Measurements from ENCODE around the gene SLC13A3. TPM values are rescaled to one million over a fixed set of nuclear protein-coding genes. Genes with fewer than 3 reads are reported as not detected.

SLC13A3 gene
- total RNA-seq, 4 donors from 2014 or later = 1.1 to 8.9 (median 4.2) TPM

DNA sequence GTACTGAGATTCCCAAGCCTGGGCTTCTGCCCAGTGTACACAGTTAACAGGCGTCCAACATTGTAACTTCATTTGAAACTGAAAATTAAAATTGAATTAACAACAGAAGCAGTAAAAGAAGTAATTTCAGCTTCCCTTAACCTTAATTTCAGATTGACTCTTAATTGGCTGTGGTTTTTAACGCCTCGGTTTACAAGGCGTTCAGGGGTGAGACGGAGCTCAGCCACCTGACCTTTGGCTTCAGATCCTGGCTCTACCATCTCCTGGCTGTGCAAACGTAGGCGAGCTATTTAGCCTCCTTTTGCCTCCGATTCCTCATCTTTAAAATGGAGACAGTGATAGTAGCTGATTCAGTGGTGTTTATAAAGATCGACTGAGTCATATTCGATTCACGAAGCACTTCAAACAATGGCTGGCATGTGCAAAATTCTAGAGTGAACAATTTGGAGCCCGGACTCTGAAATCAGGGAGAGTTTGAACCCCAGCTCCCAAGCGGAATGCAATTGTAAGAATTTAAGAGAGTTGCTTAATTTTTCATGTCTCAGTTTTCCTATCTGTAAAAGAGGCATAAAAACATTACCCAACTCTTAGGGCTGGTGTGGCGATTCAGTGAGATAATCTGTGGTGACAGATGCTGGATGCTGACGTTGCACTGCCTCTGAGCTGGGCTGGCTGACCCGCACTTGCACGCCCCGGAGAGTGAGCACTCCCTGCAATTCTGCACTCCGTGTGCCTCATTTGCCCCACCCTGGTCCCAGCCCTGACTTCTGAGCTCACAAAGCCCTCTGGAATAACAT is 77.3 kb downstream of the SLC13A3 start:
- H3K9me3 ChIP-seq = no peaks in the 10 kb centered on the region
- no peak overlapping the region for H3K4me3 ChIP-seq
- H3K36me3 ChIP-seq = no peaks in the 10 kb centered on the region
- WGBS = 83% methylated on average over 19 of the region's 19 CpGs
- TF ChIP-seq POLR2AphosphoS5 (IDR thresholded peaks at IDR 0.05) (no peak), EP300 (IDR thresholded peaks at IDR 0.05) (no peak), POLR2A (IDR thresholded peaks at IDR 0.05) (no peak)
- TF ChIP-seq, protein P1, sequence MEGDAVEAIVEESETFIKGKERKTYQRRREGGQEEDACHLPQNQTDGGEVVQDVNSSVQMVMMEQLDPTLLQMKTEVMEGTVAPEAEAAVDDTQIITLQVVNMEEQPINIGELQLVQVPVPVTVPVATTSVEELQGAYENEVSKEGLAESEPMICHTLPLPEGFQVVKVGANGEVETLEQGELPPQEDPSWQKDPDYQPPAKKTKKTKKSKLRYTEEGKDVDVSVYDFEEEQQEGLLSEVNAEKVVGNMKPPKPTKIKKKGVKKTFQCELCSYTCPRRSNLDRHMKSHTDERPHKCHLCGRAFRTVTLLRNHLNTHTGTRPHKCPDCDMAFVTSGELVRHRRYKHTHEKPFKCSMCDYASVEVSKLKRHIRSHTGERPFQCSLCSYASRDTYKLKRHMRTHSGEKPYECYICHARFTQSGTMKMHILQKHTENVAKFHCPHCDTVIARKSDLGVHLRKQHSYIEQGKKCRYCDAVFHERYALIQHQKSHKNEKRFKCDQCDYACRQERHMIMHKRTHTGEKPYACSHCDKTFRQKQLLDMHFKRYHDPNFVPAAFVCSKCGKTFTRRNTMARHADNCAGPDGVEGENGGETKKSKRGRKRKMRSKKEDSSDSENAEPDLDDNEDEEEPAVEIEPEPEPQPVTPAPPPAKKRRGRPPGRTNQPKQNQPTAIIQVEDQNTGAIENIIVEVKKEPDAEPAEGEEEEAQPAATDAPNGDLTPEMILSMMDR (IDR thresholded peaks at IDR 0.05) = no peak
- DNase-seq (ENCODE audit: low spot score in 2 of 2) = peak in 1 of 2 donors; percentile 38
- no peaks in the 10 kb centered on the region for H3K27me3 ChIP-seq
- peaks cover 3% of the 10 kb centered on the region for H3K4me1 ChIP-seq
- no peak overlapping the region for H3K27ac ChIP-seq

DNA sequence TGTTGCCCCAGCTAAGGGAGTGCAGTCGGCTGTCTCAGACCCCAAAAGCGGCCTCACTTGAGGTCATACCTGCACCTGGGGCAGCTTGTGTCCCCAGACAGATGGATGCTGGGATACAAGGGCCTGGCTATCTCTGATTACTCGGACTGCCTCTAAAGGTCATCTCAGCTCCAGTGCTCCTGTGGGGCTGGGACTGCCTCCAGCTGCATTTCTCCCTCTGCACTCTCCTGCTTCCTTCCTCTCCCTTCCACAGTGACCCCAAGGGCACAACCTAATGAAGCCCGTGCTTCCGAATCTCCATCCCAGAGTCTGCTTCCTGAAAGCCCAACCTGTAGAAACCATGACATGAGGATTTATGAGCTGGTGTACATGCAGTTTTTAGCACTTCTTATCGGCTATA is 78.0 kb downstream of the SLC13A3 start:
- 65% methylated on average over 6 of the region's 6 CpGs for WGBS

GRCh38 chr20:46572790-46573189 is 78.5 kb downstream of the SLC13A3 start:
- no peak overlapping the region for H3K4me3 ChIP-seq
- peaks cover 10% of the 10 kb centered on the region for H3K4me1 ChIP-seq
- H3K27ac ChIP-seq = no peak overlapping the region
- TF ChIP-seq POLR2A (IDR thresholded peaks at IDR 0.05) (no peak), POLR2AphosphoS5 (IDR thresholded peaks at IDR 0.05) (no peak), EP300 (IDR thresholded peaks at IDR 0.05) (no peak)
- TF ChIP-seq, protein P1 (IDR thresholded peaks at IDR 0.05) = no peak
- WGBS = 84% methylated on average over 3 of the region's 3 CpGs
- no peak for DNase-seq (ENCODE audit: low spot score in 2 of 2)
- no peaks in the 10 kb centered on the region for H3K36me3 ChIP-seq
- H3K27me3 ChIP-seq = no peaks in the 10 kb centered on the region
- H3K9me3 ChIP-seq = no peaks in the 10 kb centered on the region

More for the DNA sequence above, 78.0 kb downstream of the SLC13A3 start:
- TF ChIP-seq POLR2A (IDR thresholded peaks at IDR 0.05) (no peak), EP300 (IDR thresholded peaks at IDR 0.05) (no peak), POLR2AphosphoS5 (IDR thresholded peaks at IDR 0.05) (no peak)
- TF ChIP-seq, protein P1 (IDR thresholded peaks at IDR 0.05) = no peak
- Histone ChIP-seq H3K4me3 (no peak overlapping the region), H3K36me3 (no peaks in the 10 kb centered on the region), H3K27me3 (no peaks in the 10 kb centered on the region), H3K27ac (no peak overlapping the region), H3K4me1 (peaks cover 10% of the 10 kb centered on the region), H3K9me3 (no peaks in the 10 kb centered on the region)
- peak in 1 of 2 donors; percentile 50 for DNase-seq (ENCODE audit: low spot score in 2 of 2)

DNA sequence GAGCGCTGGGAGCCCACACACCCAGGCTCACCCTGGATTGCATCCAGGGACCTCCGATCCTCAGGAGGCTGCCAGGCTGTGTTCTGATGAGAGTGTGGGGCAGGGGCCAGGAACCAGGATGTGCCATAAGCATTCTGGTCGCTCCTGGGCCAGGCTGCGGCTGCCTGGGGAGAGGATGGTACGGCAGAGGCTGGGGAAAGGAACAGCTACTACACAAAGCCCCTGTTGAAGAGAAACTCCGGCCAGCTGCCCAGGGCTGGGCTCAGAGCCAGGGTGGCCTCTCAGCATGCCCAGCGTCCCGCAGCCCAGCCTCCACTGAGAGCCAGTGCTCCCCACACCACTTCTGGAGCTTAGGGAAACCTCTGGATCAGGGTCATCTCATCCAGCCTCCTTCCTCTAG is 79.1 kb downstream of the SLC13A3 start:
- no peaks in the 10 kb centered on the region for H3K9me3 ChIP-seq
- no peak overlapping the region for H3K27ac ChIP-seq
- 57% methylated on average over 4 of the region's 8 CpGs for WGBS
- no peak overlapping the region for H3K4me3 ChIP-seq
- H3K36me3 ChIP-seq = no peaks in the 10 kb centered on the region
- no peak for DNase-seq (ENCODE audit: low spot score in 2 of 2)
- no peaks in the 10 kb centered on the region for H3K27me3 ChIP-seq
- TF ChIP-seq EP300 (IDR thresholded peaks at IDR 0.05) (no peak), POLR2A (IDR thresholded peaks at IDR 0.05) (no peak), POLR2AphosphoS5 (IDR thresholded peaks at IDR 0.05) (no peak)
- TF ChIP-seq, protein P1 (IDR thresholded peaks at IDR 0.05) = no peak
- peaks cover 10% of the 10 kb centered on the region for H3K4me1 ChIP-seq

DNA sequence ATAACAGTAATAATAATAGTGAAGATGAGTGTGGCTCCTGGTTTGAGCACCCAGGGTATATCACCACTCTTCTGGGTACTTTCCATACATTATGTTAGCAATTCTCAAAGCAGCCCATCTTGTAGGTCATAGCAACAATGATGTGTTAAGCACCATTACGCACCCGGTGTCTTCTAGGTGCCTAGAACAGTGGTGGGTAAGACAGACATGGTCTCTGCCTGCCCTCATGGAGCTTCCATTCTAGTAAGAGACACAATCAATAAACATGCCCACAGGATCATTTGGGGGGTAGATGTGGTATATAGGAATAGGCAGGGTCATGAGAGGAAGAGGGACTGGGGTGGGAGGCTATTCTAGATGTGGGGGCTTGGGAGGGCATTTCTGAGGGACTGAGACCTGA is 79.8 kb downstream of the SLC13A3 start:
- no peak overlapping the region for H3K27ac ChIP-seq
- DNase-seq (ENCODE audit: low spot score in 2 of 2) = no peak
- H3K4me3 ChIP-seq = no peak overlapping the region
- 93% methylated on average over 2 of the region's 2 CpGs for WGBS
- H3K36me3 ChIP-seq = no peaks in the 10 kb centered on the region
- TF ChIP-seq, protein P1 (IDR thresholded peaks at IDR 0.05) = no peak
- TF ChIP-seq POLR2AphosphoS5 (IDR thresholded peaks at IDR 0.05) = no peak
- TF ChIP-seq POLR2A (IDR thresholded peaks at IDR 0.05) = no peak
- no peak for TF ChIP-seq EP300 (IDR thresholded peaks at IDR 0.05)
- H3K9me3 ChIP-seq = no peaks in the 10 kb centered on the region
- H3K27me3 ChIP-seq = no peaks in the 10 kb centered on the region
- H3K4me1 ChIP-seq = peaks cover 10% of the 10 kb centered on the region

All from suprapubic skin (tissue), 4 donors.